HL-60 (cell line): Measurements from ENCODE around the gene RASD2.

Experiments
- DNase-seq, 2 experiments: peaks; one replicate each; pipeline ENCODE4 v3.0.0-alpha.2; 2010 to 2020; ENCODE audit warnings: low read depth in 1 of 2, low spot score in 1 of 2
- H3K27ac ChIP-seq: fragments of 250-450 bp; sonication (Bioruptor Pico); replicated peaks from 2 replicates; pipeline ENCODE4 v1.5.1; 2020; ENCODE audit warnings: mild to moderate bottlenecking, moderate library complexity
- H3K27me3 ChIP-seq: fragments of 250-450 bp; sonication (Bioruptor Pico); 2 replicates; pipeline ENCODE4 v1.5.1; 2021; ENCODE audit warnings: mild to moderate bottlenecking, moderate library complexity; ENCODE audit not compliant: insufficient read depth, poor library complexity, severe bottlenecking
- H3K4me3 ChIP-seq: replicated peaks from 2 replicates; pipeline ENCODE4 v1.5.1; 2011; ENCODE audit warnings: mild to moderate bottlenecking, control low read depth, low read length; ENCODE audit not compliant: insufficient read depth
- GABPA ChIP-seq: IDR thresholded peaks from 2 replicates; pipeline ENCODE4 v1.6.1; 2012; ENCODE audit warnings: low read depth
- POLR2AphosphoS5 ChIP-seq: IDR thresholded peaks from 2 replicates; pipeline ENCODE4 v1.6.1; 2012; ENCODE audit warnings: low read depth
- SPI1 ChIP-seq: IDR thresholded peaks from 2 replicates; pipeline ENCODE4 v1.6.1; 2012; ENCODE audit warnings: low read depth, mild to moderate bottlenecking, borderline replicate concordance
- TF ChIP-seq, protein P1 (sequence below): IDR thresholded peaks from one replicate; pipeline ENCODE4 v1.5.1; 2011; ENCODE audit warnings: low read length, control low read depth, inconsistent platforms; ENCODE audit not compliant: insufficient read depth
- TF ChIP-seq, protein P2 (sequence below): IDR thresholded peaks from 2 replicates; pipeline ENCODE4 v1.6.1; 2012; ENCODE audit warnings: low read depth; ENCODE audit not compliant: insufficient replicate concordance

Gene RASD2

DNA sequence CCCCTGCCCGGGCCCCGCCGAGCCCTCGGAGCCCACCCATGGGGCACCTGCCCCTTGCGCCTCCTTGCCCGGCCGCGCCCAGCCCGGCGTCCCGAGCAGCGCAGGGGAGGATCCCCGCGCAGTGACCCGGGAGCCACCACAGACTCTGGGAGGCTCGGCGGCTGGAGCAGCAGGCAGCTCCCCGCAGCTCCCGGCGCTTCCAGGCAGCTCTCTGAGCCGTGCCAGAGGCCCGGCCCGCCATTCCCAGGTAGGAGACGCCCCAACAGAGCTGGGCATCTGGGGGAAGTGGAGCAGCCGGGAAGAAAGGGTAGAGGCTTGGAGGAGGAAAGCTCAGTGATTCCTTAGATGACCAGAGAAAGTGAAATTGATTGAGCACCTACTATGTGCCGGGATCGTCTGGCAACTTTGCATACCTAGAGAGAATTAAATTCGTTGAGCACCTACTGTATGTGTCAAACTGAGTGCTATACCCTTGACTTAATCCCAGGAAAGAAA lies 670 bp downstream of the RASD2 start:
- no peak overlapping the region for H3K27ac ChIP-seq
- no peak overlapping the region for H3K4me3 ChIP-seq
- TF ChIP-seq GABPA (no peak), POLR2AphosphoS5 (no peak), SPI1 (no peak)
- TF ChIP-seq, protein P1, sequence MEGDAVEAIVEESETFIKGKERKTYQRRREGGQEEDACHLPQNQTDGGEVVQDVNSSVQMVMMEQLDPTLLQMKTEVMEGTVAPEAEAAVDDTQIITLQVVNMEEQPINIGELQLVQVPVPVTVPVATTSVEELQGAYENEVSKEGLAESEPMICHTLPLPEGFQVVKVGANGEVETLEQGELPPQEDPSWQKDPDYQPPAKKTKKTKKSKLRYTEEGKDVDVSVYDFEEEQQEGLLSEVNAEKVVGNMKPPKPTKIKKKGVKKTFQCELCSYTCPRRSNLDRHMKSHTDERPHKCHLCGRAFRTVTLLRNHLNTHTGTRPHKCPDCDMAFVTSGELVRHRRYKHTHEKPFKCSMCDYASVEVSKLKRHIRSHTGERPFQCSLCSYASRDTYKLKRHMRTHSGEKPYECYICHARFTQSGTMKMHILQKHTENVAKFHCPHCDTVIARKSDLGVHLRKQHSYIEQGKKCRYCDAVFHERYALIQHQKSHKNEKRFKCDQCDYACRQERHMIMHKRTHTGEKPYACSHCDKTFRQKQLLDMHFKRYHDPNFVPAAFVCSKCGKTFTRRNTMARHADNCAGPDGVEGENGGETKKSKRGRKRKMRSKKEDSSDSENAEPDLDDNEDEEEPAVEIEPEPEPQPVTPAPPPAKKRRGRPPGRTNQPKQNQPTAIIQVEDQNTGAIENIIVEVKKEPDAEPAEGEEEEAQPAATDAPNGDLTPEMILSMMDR, result no peak
- TF ChIP-seq, protein P2, sequence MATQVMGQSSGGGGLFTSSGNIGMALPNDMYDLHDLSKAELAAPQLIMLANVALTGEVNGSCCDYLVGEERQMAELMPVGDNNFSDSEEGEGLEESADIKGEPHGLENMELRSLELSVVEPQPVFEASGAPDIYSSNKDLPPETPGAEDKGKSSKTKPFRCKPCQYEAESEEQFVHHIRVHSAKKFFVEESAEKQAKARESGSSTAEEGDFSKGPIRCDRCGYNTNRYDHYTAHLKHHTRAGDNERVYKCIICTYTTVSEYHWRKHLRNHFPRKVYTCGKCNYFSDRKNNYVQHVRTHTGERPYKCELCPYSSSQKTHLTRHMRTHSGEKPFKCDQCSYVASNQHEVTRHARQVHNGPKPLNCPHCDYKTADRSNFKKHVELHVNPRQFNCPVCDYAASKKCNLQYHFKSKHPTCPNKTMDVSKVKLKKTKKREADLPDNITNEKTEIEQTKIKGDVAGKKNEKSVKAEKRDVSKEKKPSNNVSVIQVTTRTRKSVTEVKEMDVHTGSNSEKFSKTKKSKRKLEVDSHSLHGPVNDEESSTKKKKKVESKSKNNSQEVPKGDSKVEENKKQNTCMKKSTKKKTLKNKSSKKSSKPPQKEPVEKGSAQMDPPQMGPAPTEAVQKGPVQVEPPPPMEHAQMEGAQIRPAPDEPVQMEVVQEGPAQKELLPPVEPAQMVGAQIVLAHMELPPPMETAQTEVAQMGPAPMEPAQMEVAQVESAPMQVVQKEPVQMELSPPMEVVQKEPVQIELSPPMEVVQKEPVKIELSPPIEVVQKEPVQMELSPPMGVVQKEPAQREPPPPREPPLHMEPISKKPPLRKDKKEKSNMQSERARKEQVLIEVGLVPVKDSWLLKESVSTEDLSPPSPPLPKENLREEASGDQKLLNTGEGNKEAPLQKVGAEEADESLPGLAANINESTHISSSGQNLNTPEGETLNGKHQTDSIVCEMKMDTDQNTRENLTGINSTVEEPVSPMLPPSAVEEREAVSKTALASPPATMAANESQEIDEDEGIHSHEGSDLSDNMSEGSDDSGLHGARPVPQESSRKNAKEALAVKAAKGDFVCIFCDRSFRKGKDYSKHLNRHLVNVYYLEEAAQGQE, result no peak
- H3K27me3 ChIP-seq, result peaks cover 27% of the 10 kb centered on the region
- no peak for DNase-seq

DNA sequence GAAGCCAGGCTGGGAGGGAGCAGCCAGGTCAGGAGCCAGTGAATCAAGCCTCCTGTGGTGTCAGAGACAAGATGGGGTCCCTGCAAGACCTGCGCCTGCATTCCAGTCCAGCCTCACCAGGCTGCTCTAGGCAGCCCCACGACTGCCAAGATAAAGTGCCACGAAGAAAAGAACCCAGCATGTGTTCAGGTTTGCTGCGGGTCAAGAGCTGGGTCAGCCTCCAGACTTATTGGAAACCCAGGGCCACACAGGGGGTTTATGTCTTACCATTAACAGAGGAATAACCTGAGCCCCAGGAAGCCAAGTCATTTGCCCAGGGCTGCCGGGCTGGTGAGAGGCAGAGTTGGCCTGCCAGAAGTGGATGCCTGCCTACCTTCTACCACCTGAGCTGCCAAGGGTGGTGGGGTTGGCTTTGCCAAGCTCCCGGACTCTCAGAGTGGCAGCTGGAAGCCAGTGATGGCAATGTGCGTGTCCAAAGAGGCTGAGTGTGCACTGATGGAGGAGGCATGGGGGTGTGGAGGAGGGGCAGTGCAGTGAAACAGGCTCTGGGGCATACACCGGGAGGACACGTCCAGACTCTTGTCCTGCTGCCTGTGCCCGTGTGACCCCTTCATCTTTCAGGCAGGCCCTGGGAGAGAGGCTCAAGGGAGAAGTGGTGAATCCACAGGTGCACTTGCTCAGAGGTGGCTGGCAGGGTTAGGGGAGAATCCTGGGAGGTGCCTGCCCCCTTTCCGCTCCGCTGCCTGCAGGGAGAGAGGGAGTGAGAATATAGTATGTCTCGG lies 1.7 kb downstream of the RASD2 start:
- TF ChIP-seq, protein P2, result no peak
- H3K27ac ChIP-seq, result no peak overlapping the region
- no peak overlapping the region for H3K4me3 ChIP-seq
- H3K27me3 ChIP-seq, result peaks cover 27% of the 10 kb centered on the region
- DNase-seq, result no peak

DNA sequence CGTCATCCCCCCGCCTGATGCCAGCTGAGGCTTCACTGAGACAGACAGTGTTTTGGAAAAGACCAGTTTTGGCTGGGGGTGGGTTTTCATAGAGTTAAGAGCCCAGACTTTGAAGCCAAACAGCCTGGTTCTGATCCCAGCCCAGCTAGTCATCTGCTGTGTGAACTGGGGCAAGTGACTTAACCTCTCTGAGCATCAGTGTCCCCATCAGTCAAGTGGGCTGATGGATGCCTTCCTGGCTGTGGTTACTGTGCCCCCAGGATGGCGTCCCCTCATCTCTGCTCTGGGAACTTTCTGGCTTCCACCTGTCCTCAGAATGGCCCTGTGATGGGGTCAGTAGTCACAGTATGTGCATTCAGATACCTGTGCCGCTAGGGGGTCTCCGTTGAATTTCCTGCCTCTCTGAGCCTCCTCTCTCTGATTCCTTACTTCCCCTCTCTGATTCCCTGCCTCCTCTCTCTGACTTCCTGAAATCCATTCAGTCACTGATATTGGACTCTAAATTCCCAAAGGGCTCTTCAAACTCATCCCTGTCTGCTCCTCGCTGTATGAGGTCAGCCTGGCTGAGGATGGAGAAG lies 2.4 kb downstream of the RASD2 start:
- DNase-seq, result no peak
- no peak overlapping the region for H3K4me3 ChIP-seq
- peaks cover 27% of the 10 kb centered on the region for H3K27me3 ChIP-seq
- no peak overlapping the region for H3K27ac ChIP-seq
- TF ChIP-seq GABPA (no peak), SPI1 (no peak), POLR2AphosphoS5 (no peak)
- TF ChIP-seq, protein P1, result no peak
- TF ChIP-seq, protein P2, result no peak
